ENCODE results near the gene SLC46A3. TPM values are rescaled to one million over a fixed set of nuclear protein-coding genes. Genes with fewer than 3 reads are reported as not detected.

Gene SLC46A3
- polyA plus RNA-seq, 1 experiment: 5.9 TPM

DNA sequence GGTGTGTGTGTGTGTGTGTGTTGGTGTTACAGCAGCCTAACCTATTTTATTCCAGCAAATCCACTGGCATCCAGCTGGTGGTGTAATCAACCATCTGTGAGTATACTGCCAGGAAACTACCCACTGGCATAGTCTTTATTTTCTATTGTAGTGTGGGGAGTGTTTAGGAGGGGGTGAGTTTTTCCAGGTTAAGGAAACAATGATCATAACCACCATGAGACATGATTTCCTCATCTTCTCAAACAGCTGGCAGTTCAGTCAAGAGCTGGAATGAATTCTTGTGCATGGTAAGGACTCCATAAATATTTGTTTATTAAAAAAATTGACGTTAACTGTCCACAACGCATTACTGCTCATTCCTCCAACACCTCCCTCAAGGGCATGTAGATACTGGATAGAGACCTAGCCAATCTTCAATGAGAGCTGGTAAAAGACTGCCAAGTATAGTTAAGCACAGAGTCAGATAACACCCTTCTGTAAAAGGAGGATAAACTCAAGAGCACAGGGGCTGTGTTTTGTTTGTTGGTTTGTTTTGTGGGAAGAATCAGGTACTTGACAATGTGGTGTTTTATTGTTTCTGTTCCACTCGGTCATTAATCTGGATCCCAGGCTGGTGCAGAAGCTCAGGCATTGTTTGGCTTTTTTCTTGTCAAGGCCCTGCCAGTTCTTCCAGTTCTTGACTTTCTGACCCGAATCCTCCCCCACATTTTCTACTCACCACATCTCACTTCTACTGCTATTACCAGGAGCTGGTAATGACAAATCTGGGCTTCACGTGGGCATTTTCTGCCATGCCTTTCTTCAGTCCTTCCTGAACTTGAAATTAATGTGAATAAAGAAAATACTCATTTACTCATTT is 31.6 kb upstream of the SLC46A3 start:
- Histone ChIP-seq H3K36me3 (ENCODE audit: control insufficient read depth, insufficient read depth, low read length) (no peaks in the 10 kb centered on the region), H3K27me3 (ENCODE audit: control insufficient read depth, insufficient read depth, low read length) (no peaks in the 10 kb centered on the region), H3K4me3 (ENCODE audit: low read depth, low read length) (no peak overlapping the region)
- ChIA-PET CTCF (interaction anchor here (0.6 to 1.1 kb wide), 5 partner anchors 9 to 35 kb away, joined by 3 read pairs; no protein-coding TSS in a partner anchor), POLR2A (no interaction called here)
- TF ChIP-seq, protein P1, sequence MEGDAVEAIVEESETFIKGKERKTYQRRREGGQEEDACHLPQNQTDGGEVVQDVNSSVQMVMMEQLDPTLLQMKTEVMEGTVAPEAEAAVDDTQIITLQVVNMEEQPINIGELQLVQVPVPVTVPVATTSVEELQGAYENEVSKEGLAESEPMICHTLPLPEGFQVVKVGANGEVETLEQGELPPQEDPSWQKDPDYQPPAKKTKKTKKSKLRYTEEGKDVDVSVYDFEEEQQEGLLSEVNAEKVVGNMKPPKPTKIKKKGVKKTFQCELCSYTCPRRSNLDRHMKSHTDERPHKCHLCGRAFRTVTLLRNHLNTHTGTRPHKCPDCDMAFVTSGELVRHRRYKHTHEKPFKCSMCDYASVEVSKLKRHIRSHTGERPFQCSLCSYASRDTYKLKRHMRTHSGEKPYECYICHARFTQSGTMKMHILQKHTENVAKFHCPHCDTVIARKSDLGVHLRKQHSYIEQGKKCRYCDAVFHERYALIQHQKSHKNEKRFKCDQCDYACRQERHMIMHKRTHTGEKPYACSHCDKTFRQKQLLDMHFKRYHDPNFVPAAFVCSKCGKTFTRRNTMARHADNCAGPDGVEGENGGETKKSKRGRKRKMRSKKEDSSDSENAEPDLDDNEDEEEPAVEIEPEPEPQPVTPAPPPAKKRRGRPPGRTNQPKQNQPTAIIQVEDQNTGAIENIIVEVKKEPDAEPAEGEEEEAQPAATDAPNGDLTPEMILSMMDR (IDR thresholded peaks at IDR 0.05; ENCODE audit: insufficient read depth, low read depth, low read length): no peak
- DNase-seq (ENCODE audit: low read depth): no peak

- POLR2A ChIA-PET: no interaction called here
- CTCF ChIA-PET: interaction anchor here (1.2 kb wide), 1 partner anchor 49 kb away, joined by 3 read pairs; no protein-coding TSS in a partner anchor
- H3K27me3 ChIP-seq (ENCODE audit: control insufficient read depth, insufficient read depth, low read length): no peaks in the 10 kb centered on the region
- TF ChIP-seq, protein P1 (IDR thresholded peaks at IDR 0.05; ENCODE audit: insufficient read depth, low read depth, low read length): no peak
- DNase-seq (ENCODE audit: low read depth): no peak
- H3K36me3 ChIP-seq (ENCODE audit: control insufficient read depth, insufficient read depth, low read length): no peaks in the 10 kb centered on the region
- H3K4me3 ChIP-seq (ENCODE audit: low read depth, low read length): no peak overlapping the region
Observed at GRCh38 chr13:28747851-28748250, 29.1 kb upstream of the SLC46A3 start.

DNA sequence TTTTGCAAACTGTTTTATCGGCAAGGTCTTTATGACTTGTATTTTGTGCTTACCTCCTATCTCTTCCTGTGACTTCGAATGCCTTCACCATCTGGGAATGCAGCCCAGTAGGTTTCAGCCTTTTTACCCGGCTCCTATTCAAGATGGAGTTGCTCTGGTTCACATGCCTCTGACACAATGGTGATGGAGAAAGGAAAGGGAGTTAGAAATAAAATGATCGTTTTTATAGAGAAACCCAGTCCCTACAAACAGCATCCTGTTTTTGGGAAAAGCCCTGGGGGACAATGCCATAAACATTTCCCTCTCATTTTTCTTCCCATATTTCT is 27.5 kb upstream of the SLC46A3 start:
- no peaks in the 10 kb centered on the region for H3K27me3 ChIP-seq (ENCODE audit: control insufficient read depth, insufficient read depth, low read length)
- ChIA-PET POLR2A (no interaction called here), CTCF (no interaction called here)
- TF ChIP-seq, protein P1 (IDR thresholded peaks at IDR 0.05; ENCODE audit: insufficient read depth, low read depth, low read length): no peak
- no peaks in the 10 kb centered on the region for H3K36me3 ChIP-seq (ENCODE audit: control insufficient read depth, insufficient read depth, low read length)
- H3K4me3 ChIP-seq (ENCODE audit: low read depth, low read length): no peak overlapping the region
- no peak for DNase-seq (ENCODE audit: low read depth)

- POLR2A ChIA-PET: no interaction called here
Observed at GRCh38 chr13:28744656-28745055, 25.9 kb upstream of the SLC46A3 start.

GRCh38 chr13:28744091-28744536 is 25.3 kb upstream of the SLC46A3 start:
- no peaks in the 10 kb centered on the region for H3K27me3 ChIP-seq (ENCODE audit: control insufficient read depth, insufficient read depth, low read length)
- DNase-seq (ENCODE audit: low read depth): no peak
- TF ChIP-seq, protein P1 (IDR thresholded peaks at IDR 0.05; ENCODE audit: insufficient read depth, low read depth, low read length): no peak
- H3K4me3 ChIP-seq (ENCODE audit: low read depth, low read length): no peak overlapping the region
- CTCF ChIA-PET: no interaction called here
- POLR2A ChIA-PET: no interaction called here
- no peaks in the 10 kb centered on the region for H3K36me3 ChIP-seq (ENCODE audit: control insufficient read depth, insufficient read depth, low read length)

More at GRCh38 chr13:28744656-28745055, 25.9 kb upstream of the SLC46A3 start:
- CTCF ChIA-PET: no interaction called here
- TF ChIP-seq, protein P1 (IDR thresholded peaks at IDR 0.05; ENCODE audit: insufficient read depth, low read depth, low read length): no peak
- Histone ChIP-seq H3K36me3 (ENCODE audit: control insufficient read depth, insufficient read depth, low read length) (no peaks in the 10 kb centered on the region), H3K4me3 (ENCODE audit: low read depth, low read length) (no peak overlapping the region), H3K27me3 (ENCODE audit: control insufficient read depth, insufficient read depth, low read length) (no peaks in the 10 kb centered on the region)
- DNase-seq (ENCODE audit: low read depth): no peak

Data from BJ (cell line).